Measurements from ENCODE around the gene CT45A7. TPM values are rescaled to one million over a fixed set of nuclear protein-coding genes. Genes with fewer than 3 reads are reported as not detected.
"Not testable (repeated sequence)": the region's sequence is repeated elsewhere in the genome, so short reads cannot be mapped to it uniquely, and the experiment has no call there.

Gene CT45A7, protein sequence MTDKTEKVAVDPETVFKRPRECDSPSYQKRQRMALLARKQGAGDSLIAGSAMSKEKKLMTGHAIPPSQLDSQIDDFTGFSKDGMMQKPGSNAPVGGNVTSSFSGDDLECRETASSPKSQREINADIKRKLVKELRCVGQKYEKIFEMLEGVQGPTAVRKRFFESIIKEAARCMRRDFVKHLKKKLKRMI
- polyA plus RNA-seq (ENCODE audit: insufficient read length in 3 of 3) = not detected
- long read RNA-seq, donor 1 = 0 reads
- long read RNA-seq, donor 2 = 0 reads
- long read RNA-seq, donor 3 = 0 reads
- long read RNA-seq, donor 4 = 0 reads
- long read RNA-seq, donor 5 = 0 reads
- long read RNA-seq, donor 6 = 0 reads
- long read RNA-seq, donor 7 = 0 reads
- long read RNA-seq, donor 8 = 0 reads
- long read RNA-seq, donor 9 = 0 reads
- long read RNA-seq, donor 10 = 0 reads
- long read RNA-seq, donor 11 = 0 reads
- long read RNA-seq, donor 12 = 0 reads
- long read RNA-seq, donor 13 = 0 reads
- long read RNA-seq, donor 14 = 0 reads
- long read RNA-seq, donor 15 = 0 reads
- long read RNA-seq, donor 16 = 0 reads

GRCh38 chrX:135837180-135837579 lies at the start of gene CT45A7:
Gene CT45A7 (minus strand): TSS chrX:135837280. CDS start chrX:135833533, 3,747 bp downstream.
- not testable (repeated sequence) for DNase-seq

- DNase-seq = not testable (repeated sequence)
These were observed 45.7 kb upstream of the CT45A7 start for GRCh38 chrX:135882741-135883140.

DNA sequence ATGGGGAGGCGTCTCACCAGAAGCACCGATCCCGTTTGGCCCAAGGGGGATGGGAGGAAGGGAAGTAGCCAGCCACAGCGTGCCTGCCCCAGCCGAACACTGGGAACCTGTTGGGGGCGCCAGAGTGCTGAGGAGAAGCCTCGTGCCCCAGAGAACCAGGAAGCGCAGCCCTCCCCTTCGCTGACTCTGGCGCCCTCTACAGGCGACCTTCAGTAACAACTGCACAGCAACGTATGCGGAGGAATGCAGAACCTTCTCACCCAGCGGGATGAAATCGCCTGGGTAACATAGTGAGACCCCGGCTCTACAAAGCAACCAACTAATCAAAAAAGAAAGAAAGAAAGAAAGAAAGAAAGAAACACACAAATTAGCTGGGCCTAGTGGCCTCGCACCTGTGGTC lies 34.6 kb upstream of the CT45A7 start, which contains the start of gene CT45A9:
Gene CT45A9 (minus strand): TSS at position 101 of the 400 bp plus-strand sequence. CDS start 3,751 bp downstream, outside the sequence.
- not testable (repeated sequence) for DNase-seq

GRCh38 chrX:135854438-135854837 lies 17.4 kb upstream of the CT45A7 start, which contains the start of gene CT45A8:
Gene CT45A8 (minus strand): TSS chrX:135854538. CDS start chrX:135850783, 3,755 bp downstream.
- DNase-seq = not testable (repeated sequence)

DNA sequence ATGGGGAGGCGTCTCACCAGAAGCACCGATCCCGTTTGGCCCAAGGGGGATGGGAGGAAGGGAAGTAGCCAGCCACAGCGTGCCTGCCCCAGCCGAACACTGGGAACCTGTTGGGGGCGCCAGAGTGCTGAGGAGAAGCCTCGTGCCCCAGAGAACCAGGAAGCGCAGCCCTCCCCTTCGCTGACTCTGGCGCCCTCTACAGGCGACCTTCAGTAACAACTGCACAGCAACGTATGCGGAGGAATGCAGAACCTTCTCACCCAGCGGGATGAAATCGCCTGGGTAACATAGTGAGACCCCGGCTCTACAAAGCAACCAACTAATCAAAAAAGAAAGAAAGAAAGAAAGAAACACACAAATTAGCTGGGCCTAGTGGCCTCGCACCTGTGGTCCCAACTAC lies 17.2 kb downstream of the CT45A7 start, which contains the start of gene CT45A2:
Gene CT45A2 (minus strand): TSS at position 101 of the 400 bp plus-strand sequence. CDS start 3,747 bp downstream, outside the sequence.
- not testable (repeated sequence) for DNase-seq

DNA sequence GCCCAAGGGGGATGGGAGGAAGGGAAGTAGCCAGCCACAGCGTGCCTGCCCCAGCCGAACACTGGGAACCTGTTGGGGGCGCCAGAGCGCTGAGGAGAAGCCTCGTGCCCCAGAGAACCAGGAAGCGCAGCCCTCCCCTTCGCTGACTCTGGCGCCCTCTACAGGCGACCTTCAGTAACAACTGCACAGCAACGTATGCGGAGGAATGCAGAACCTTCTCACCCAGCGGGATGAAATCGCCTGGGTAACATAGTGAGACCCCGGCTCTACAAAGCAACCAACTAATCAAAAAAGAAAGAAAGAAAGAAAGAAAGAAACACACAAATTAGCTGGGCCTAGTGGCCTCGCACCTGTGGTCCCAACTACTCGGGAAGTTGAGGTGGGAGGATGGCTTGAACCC lies 34.4 kb downstream of the CT45A7 start, which contains the start of gene CT45A6:
Gene CT45A6 (minus strand): TSS at position 101 of the 400 bp plus-strand sequence. CDS start 3,794 bp downstream, outside the sequence.
- DNase-seq = not testable (repeated sequence)

- DNase-seq = not testable (repeated sequence)
These were observed 51.7 kb downstream of the CT45A7 start, which contains the start of gene CT45A5 for GRCh38 chrX:135785403-135785802. Gene CT45A5 (minus strand): TSS chrX:135785503. CDS start chrX:135781729, 3,774 bp downstream.

Other genes with a start within 250 kb of the CT45A7 start
- gene CT45A1, start 123.6 kb downstream of the CT45A7 start, polyA plus RNA-seq (ENCODE audit: insufficient read length in 3 of 3) = not detected
- not detected for gene CT45A3, start 69.1 kb downstream of the CT45A7 start, polyA plus RNA-seq (ENCODE audit: insufficient read length in 3 of 3)
- gene CT45A5, start 51.8 kb downstream of the CT45A7 start, polyA plus RNA-seq (ENCODE audit: insufficient read length in 3 of 3) = not detected
- gene CT45A6, start 34.5 kb downstream of the CT45A7 start, polyA plus RNA-seq (ENCODE audit: insufficient read length in 3 of 3) = not detected
- gene CT45A2, start 17.3 kb downstream of the CT45A7 start, polyA plus RNA-seq (ENCODE audit: insufficient read length in 3 of 3) = not detected
- gene CT45A8, start 17.3 kb upstream of the CT45A7 start, polyA plus RNA-seq (ENCODE audit: insufficient read length in 3 of 3) = not detected
- not detected for gene CT45A9, start 34.5 kb upstream of the CT45A7 start, polyA plus RNA-seq (ENCODE audit: insufficient read length in 3 of 3)
- not detected for gene CT45A10, start 56.2 kb upstream of the CT45A7 start, polyA plus RNA-seq (ENCODE audit: insufficient read length in 3 of 3)
- not detected for gene SAGE1, start 56.4 kb upstream of the CT45A7 start, polyA plus RNA-seq (ENCODE audit: insufficient read length in 3 of 3)
- 10 to 100 TPM; 23.0 to 26.2 (median 24.0) TPM for gene MMGT1, start 136.7 kb upstream of the CT45A7 start, polyA plus RNA-seq (ENCODE audit: insufficient read length in 3 of 3)
- 10 to 100 TPM; 14.2 to 18.7 (median 18.3) TPM for gene SLC9A6, start 148.2 kb upstream of the CT45A7 start, polyA plus RNA-seq (ENCODE audit: insufficient read length in 3 of 3)